IPS-11a (cell line): Measurements from ENCODE around the gene CLCNKA.

Experiments
- H3K4me3 ChIP-seq: one replicate; pipeline ENCODE4 v1.5.1; 2013; ENCODE audit warnings: low read depth, low read length, control low read depth

CLCNKA gene

DNA sequence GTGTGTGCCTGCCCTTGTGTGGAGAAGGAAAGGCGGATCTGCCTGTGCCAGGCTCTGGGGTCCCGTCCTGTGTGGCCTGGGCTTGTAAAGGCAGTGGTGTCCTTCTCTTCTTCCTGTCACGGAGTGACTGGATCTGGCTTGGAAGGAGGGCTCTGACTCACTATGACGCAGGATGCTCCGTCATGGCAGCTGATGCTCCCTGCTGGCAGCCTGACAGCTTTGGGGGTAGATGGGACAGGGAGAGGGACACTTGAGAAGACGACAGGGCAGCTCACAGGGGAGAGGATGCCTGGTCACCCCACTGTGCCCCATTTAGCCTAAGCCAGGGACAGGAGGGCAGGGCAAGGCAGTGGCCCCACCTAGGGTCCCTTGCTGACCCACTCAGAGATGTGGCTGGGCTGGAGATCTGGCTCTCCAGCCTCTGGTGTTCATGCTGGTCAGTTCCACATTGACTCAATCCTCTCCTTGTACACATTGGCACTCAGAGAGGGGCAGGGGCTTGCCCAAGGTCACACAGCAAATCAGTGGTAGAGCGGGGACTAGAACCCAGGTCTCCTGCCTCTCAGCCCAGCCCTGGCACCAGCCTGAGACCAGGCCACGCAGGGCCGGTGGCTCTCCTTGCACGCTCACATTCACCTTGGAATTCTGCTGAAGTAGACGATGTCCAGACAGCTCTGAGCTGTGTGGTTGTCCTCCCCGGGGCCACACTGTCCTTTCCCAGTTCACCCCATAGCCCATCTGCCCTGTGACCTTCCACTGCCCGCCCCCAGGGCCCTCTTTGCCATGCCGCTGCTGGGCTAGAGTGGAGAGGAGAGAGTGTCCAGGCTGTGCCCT, 54.4 kb downstream of the CLCNKA start:
- no peak overlapping the region for H3K4me3 ChIP-seq

DNA sequence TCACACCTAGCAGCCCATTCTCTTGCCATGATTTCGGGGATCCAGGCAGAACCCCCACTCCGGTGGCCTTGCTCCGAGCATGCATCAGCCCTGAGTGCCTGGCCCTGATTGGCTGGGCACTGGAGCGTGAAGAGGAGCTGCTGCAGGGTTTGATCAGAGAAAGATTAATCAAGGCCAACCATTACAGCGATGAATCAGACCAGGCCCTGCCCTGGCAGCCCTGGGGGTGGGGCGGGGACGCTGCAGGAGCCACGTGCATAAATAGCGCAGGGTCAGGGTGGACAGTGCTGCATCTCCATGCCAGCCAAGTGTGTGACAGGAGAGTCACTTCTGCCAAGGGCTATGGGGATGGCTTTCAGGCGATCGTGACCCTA, 55.0 kb downstream of the CLCNKA start:
- H3K4me3 ChIP-seq = no peak overlapping the region

DNA sequence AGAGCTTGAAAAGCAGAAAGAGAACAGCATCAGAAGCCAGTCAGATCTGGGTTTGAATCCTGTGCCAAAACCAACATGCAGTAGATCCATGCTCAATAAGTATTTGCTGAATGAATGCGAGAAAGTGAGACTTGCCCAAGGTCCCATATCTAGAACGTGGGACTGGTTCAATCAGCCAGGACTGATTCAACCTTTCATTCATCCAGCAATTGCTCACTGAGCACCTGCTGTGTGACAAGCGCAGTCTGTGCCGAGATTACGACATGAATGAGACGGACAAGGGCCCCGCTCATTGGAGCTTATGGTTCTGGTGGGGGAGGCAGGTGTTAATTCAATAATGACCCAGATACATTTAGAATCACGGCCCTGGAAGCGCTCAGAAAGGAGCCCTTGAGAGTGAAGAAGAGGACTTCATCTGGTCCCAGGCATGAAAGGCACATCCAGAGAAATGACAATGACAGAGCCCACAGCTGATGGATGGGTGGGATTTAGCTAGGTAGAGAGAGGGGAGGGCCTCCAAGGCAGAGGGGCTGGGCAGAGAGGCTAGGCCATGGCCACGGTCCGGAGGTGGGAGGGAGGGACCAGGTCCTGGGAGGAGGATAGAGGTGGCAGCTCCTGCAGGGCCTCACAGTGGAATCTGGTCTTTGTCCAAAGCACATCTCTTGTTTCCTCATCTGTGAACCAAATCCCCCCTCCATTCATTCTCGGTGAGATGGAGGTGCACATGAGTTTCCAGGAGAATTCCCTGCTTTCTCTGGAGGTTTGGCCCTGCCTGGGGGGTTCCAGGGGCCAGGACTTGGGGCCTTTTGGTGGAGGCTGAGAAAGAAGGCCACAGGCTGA, 55.8 kb downstream of the CLCNKA start:
- no peak overlapping the region for H3K4me3 ChIP-seq

DNA sequence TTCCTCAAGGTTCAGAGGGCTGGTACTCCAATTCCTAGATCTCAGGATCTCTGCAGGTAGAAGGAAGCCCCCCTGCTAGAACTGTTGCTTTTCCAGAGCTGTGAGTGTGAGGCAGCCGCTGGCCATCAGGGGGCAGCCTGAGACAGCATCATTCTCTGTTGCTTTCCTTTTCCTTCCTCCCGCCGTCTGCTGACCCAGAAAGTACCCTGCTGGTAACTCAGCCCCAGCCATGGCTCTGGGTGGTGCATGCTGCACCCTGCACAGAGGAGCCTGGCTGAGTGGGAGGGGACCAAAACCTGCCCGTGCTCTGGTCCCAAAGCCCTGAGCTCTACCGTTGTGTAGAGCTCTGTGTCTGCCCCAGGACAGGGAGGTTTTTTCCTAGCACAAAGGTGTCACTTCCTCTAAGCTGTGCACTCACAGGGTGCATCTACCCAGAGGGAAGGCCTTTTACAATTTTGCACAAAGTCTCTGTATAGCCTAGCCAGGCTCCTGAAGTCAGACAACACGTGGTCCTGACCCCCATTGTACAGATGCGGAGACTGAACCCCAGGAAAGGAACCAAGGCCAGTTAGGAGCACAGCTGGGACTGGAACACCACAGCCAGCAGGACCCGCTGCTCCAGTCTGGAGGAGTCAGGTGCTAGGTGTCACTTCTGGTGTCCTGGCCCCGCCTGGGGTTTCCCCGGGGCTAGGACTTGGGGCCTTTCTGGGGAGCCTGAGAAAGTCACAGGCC, 57.3 kb downstream of the CLCNKA start:
- H3K4me3 ChIP-seq = no peak overlapping the region

DNA sequence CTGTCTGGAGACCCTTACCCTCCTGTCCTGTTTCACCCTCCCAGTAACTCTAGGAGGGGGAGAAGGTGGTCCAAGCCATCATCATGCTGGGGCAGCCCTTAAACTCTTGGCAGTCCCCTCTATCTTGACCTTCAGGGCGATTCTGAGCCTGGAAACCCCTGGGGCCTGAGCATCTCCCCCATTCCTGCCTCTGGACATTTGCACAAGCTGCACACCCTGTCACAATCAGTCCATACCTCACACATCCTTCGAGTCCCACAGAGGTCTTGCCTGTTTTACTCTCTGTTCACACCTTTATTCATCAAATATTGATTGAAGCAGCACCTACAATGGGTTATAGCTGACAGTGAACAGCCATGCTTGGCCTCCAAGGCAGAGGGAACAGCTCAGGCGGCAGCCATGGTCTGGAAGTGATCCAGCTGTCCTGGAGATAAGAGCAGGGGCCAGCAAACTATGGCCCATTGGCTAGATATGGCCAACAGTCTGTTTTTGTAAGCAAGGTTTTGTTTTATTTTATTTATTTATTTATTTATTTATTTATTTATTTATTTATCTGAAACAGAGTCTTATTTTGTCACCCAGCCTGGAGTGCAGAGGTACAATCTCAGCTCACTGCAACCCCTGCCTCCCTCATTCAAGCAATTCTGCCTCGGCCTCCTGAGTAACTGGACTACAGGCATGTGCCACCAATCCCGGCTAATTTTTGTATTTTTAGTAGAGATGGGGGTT, 58.8 kb downstream of the CLCNKA start:
- no peak overlapping the region for H3K4me3 ChIP-seq

DNA sequence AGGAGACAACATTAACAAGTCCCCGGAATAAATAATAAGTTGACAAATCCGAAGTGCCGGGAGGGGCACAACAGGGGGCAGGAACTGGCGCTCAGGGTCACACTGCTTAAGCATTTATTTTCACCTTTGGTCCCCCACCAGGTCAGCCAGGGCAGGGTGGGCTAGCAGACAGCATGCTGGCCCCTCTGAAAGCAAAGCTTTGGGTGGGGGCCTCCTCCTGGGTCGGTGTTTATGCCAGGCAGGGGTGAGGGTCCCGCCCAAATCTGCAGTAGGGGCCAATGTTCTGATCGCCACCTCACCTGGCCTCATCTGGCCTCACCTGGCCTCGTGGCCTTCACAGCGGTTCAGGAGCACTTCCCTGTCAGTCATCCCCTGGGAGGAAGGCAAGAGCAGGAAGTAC, 59.8 kb downstream of the CLCNKA start:
- no peak overlapping the region for H3K4me3 ChIP-seq

DNA sequence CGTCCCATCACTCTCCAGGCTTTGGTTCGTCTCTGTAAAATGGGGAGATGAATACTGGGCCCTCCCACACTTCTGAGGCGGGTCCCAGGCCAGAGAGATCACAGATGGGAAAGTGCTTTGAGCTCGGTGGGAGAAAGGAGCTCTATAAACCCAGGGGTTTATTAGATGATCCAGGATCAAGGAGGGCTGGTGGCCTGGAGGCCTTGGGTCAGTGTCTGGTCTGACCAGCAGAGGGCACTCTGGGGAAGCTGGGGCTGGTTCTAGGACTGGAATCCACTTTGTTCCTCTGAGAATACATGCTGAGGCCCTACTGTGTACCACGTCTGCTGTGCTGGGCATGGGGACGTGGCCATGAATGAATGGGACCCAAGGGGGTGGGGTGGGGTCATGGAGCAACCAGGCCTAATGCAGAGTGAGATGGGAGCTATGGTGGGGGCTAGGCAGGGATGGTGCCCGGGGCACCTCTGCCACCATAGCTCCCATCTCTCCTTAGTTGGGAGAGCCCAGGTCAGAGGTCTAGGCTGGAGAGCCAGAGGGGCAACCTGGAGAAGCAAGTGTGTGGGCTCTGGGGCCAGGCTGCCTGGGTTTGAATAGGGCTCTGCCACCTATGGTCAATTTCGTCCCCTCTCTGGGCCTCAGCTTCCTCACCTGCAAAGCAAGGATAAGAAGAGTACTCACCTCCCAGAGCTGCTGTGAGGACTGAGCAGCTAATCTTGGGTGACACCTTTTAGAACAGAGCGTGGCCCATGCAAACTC, 60.6 kb downstream of the CLCNKA start:
- no peak overlapping the region for H3K4me3 ChIP-seq

DNA sequence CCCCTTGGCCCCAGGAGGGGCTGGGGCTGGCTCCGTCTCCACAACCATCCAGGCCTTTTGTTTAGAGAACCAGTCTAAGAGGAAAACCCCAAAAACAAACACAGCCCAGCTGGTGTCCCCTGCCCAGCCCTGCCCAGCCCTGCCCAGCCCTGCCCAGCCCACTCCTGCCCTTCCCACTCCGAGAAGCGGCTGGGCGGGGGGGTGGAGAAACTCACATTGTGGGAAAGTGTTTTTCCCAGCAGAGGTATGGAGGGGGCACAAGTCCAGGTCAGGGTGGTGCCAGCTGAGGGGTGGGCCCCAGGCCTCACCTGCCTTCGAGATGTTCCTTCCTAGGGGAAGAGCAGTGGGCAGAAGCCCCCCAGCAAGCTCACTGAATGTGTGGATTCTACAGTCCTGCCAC, 61.6 kb downstream of the CLCNKA start:
- H3K4me3 ChIP-seq = no peak overlapping the region
